Measurements from ENCODE around the gene BMERB1. TPM values are rescaled to one million over a fixed set of nuclear protein-coding genes. Genes with fewer than 3 reads are reported as not detected.
A peak's percentile ranks its signal among the peaks of the same experiment; 100 is the strongest.

Gene BMERB1
- total RNA-seq, 1 donor from 2014 or later: 47.9 TPM

DNA sequence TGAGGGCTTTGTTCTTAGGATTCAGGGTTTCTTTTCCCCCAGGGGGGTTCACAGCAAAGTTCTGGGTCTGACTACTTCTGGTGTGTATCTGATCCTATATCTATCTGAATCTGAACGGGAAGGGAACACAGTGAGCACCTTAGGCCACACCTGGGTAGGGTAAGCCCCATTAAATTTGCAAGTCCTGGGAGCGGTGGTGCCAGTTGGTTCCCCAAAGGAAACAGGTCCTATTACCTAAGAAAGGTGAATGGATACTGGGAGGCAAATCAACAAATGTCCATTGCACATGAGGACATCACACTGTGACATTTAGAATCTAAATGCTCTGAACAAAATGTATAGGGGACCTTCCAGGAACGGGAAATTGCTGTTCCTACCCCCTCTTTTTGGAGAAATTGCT is 54.6 kb downstream of the BMERB1 start:
- H3K4me3 Mint-ChIP-seq (ENCODE audit: unreplicated experiment): no peak overlapping the region
- no peak for DNase-seq (ENCODE audit: extremely low spot score, unreplicated experiment)
- no peaks in the 10 kb centered on the region for H3K36me3 Mint-ChIP-seq (ENCODE audit: unreplicated experiment)
- no peaks in the 10 kb centered on the region for H3K9me3 Mint-ChIP-seq (ENCODE audit: unreplicated experiment)
- TF ChIP-seq, protein P1, sequence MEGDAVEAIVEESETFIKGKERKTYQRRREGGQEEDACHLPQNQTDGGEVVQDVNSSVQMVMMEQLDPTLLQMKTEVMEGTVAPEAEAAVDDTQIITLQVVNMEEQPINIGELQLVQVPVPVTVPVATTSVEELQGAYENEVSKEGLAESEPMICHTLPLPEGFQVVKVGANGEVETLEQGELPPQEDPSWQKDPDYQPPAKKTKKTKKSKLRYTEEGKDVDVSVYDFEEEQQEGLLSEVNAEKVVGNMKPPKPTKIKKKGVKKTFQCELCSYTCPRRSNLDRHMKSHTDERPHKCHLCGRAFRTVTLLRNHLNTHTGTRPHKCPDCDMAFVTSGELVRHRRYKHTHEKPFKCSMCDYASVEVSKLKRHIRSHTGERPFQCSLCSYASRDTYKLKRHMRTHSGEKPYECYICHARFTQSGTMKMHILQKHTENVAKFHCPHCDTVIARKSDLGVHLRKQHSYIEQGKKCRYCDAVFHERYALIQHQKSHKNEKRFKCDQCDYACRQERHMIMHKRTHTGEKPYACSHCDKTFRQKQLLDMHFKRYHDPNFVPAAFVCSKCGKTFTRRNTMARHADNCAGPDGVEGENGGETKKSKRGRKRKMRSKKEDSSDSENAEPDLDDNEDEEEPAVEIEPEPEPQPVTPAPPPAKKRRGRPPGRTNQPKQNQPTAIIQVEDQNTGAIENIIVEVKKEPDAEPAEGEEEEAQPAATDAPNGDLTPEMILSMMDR (IDR thresholded peaks at IDR 0.05): no peak
- H3K27ac Mint-ChIP-seq (ENCODE audit: unreplicated experiment): peak overlapping the region; percentile 94
- H3K27me3 Mint-ChIP-seq (ENCODE audit: unreplicated experiment): no peaks in the 10 kb centered on the region
- peaks cover 40% of the 10 kb centered on the region for H3K4me1 Mint-ChIP-seq (ENCODE audit: unreplicated experiment)

DNA sequence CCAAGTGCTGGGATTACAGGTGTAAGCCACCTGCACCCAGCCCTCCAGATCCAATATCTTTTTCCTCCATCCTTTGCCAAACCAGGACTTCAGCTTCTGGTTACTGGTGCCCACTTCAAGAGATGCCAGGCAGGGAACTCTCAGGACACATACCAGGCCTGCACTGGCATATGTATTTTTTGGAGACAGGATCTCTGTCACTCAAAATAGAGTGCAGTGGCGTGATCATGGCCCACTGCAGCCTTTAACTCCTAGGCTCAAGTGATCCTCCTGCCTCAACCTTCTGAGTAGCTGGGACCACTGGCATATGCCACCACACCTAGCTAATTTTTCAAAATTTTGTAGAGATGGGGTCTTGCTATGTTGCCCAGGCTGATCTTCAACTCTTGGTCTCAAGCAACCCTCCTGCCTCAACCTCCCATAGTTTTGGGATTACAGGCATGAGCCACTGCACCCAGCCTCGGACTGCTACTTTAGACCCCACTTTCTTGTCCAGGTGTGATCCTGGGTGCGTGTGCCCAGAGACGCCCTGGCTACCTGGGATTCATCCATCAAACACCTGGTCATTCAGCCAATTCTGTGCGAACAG is 55.8 kb downstream of the BMERB1 start:
- DNase-seq (ENCODE audit: extremely low spot score, unreplicated experiment): no peak
- H3K9me3 Mint-ChIP-seq (ENCODE audit: unreplicated experiment): no peaks in the 10 kb centered on the region
- TF ChIP-seq, protein P1 (IDR thresholded peaks at IDR 0.05): no peak
- H3K4me3 Mint-ChIP-seq (ENCODE audit: unreplicated experiment): no peak overlapping the region
- H3K27ac Mint-ChIP-seq (ENCODE audit: unreplicated experiment): peak overlapping the region; percentile 94
- H3K27me3 Mint-ChIP-seq (ENCODE audit: unreplicated experiment): no peaks in the 10 kb centered on the region
- no peaks in the 10 kb centered on the region for H3K36me3 Mint-ChIP-seq (ENCODE audit: unreplicated experiment)
- peaks cover 45% of the 10 kb centered on the region for H3K4me1 Mint-ChIP-seq (ENCODE audit: unreplicated experiment)

DNA sequence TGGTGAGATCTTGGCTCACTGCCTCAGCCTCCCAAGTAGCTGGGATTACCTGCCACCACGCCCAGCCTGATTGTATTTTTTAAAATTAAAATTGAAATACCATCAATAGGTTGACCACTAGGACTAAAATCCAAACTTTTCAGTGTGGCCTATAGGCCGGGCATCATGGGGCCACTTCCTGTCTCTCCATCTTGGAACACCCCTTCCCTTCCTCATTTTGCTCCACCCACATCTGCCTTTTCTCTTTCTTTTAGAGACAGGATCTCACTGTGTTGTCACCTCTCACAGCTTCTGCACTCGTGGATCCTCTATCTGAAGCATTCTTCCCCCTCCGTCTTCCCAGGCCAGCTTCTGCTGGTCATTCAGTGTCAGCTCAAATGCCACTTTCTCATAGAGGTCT is 57.0 kb downstream of the BMERB1 start:
- H3K36me3 Mint-ChIP-seq (ENCODE audit: unreplicated experiment): no peaks in the 10 kb centered on the region
- H3K4me1 Mint-ChIP-seq (ENCODE audit: unreplicated experiment): peaks cover 45% of the 10 kb centered on the region
- H3K27ac Mint-ChIP-seq (ENCODE audit: unreplicated experiment): peak overlapping the region; percentile 4
- H3K9me3 Mint-ChIP-seq (ENCODE audit: unreplicated experiment): no peaks in the 10 kb centered on the region
- no peaks in the 10 kb centered on the region for H3K27me3 Mint-ChIP-seq (ENCODE audit: unreplicated experiment)
- TF ChIP-seq, protein P1 (IDR thresholded peaks at IDR 0.05): no peak
- no peak overlapping the region for H3K4me3 Mint-ChIP-seq (ENCODE audit: unreplicated experiment)
- no peak for DNase-seq (ENCODE audit: extremely low spot score, unreplicated experiment)

DNA sequence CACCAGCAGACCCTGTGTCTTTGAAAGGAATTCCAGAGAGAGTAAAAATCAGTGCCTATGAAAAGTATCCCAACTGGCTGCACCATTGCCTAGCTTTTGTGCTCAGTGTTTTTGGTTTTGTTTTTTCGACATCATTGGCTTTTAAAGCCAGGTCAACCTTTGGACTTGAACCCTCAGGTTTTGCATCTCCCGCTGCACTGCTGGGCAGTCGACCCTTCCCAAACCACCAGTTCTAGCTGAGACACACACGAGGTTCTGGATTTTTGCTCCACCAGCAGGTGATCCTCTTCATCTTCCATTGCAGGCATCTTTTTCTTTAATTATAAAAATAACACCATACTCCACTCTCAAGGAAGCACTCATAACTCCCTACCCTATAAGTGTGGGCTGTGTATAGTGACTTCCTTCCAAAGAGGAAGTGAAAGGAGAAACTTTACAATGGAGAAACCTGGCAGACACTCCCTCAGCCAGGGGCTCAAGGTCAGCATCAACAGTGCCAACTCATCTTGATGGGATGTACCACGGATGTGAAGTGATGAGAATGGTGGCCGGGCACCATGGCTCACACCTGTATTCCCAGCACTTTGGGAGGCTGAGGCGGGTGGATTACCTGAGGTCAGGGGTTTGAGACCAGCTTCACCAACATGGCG is 57.8 kb downstream of the BMERB1 start:
- H3K27ac Mint-ChIP-seq (ENCODE audit: unreplicated experiment): peak overlapping the region; percentile 31
- DNase-seq (ENCODE audit: extremely low spot score, unreplicated experiment): no peak
- no peaks in the 10 kb centered on the region for H3K27me3 Mint-ChIP-seq (ENCODE audit: unreplicated experiment)
- peaks cover 45% of the 10 kb centered on the region for H3K4me1 Mint-ChIP-seq (ENCODE audit: unreplicated experiment)
- no peaks in the 10 kb centered on the region for H3K9me3 Mint-ChIP-seq (ENCODE audit: unreplicated experiment)
- H3K36me3 Mint-ChIP-seq (ENCODE audit: unreplicated experiment): no peaks in the 10 kb centered on the region
- no peak overlapping the region for H3K4me3 Mint-ChIP-seq (ENCODE audit: unreplicated experiment)
- TF ChIP-seq, protein P1 (IDR thresholded peaks at IDR 0.05): no peak

DNA sequence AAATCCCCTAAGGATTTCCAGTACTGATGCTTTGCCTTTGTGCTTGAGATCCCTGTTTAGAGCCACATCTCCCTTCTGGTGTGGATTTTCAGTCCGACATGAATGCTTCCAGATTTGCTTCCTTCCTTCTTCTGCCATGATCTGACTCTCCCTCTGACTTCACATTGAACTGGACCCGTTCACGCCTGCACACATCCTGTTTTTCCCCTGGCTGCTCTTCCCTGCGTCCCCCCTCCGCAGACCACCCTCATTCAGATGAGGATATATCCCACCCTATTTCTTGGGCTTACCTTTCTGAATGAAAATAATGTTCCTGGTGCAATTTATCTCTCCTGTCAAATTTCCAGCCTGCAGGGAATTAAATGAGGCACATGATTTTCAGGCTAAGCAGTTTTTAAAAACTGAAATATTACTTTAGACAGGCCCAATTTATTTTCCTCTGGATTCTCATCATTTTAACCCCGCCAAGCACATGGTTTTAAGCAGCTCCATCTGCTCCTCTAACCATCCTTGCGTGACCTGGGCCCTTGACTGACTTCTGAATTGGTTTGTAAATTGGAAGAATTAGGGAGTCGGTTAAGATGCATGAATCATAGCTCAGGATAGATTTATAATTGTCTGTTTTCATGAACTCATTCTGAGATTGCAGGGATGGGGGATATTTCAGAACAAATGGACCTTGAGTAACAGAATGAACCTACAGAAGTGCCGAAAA is 59.2 kb downstream of the BMERB1 start:
- no peaks in the 10 kb centered on the region for H3K27me3 Mint-ChIP-seq (ENCODE audit: unreplicated experiment)
- H3K4me1 Mint-ChIP-seq (ENCODE audit: unreplicated experiment): peaks cover 49% of the 10 kb centered on the region
- no peaks in the 10 kb centered on the region for H3K36me3 Mint-ChIP-seq (ENCODE audit: unreplicated experiment)
- H3K27ac Mint-ChIP-seq (ENCODE audit: unreplicated experiment): peak overlapping the region; percentile 82
- TF ChIP-seq, protein P1 (IDR thresholded peaks at IDR 0.05): no peak
- H3K4me3 Mint-ChIP-seq (ENCODE audit: unreplicated experiment): no peak overlapping the region
- DNase-seq (ENCODE audit: extremely low spot score, unreplicated experiment): no peak
- no peaks in the 10 kb centered on the region for H3K9me3 Mint-ChIP-seq (ENCODE audit: unreplicated experiment)
